Left ventricle myocardium inferior (tissue), 1 donor: ENCODE data around the gene DACH1. TPM values are rescaled to one million over a fixed set of nuclear protein-coding genes. Genes with fewer than 3 reads are reported as not detected.
A peak's percentile ranks its signal among the peaks of the same experiment; 100 is the strongest.

Experiments
- DNase-seq: peaks from one replicate; pipeline ENCODE4 v3.0.0-alpha.2; 2020
- H3K27ac ChIP-seq: fragments of 200-600 bp; replicated peaks from 2 replicates; pipeline ENCODE4 v1.8.0; 2021
- H3K27me3 ChIP-seq: fragments of 200-600 bp; 2 replicates; pipeline ENCODE4 v1.8.0; 2021; ENCODE audit warnings: low read depth
- H3K36me3 ChIP-seq: fragments of 200-600 bp; 2 replicates; pipeline ENCODE4 v1.8.0; 2021
- H3K4me1 ChIP-seq: fragments of 200-600 bp; 2 replicates; pipeline ENCODE4 v1.8.0; 2021
- H3K4me3 ChIP-seq: fragments of 200-600 bp; 2 replicates; pipeline ENCODE4 v1.8.0; 2021; ENCODE audit warnings: mild to moderate bottlenecking, moderate library complexity
- H3K9me3 ChIP-seq: fragments of 200-600 bp; replicated peaks from 2 replicates; pipeline ENCODE4 v1.8.0; 2021
- CTCF ChIP-seq: fragments of 200-600 bp; IDR thresholded peaks from 2 replicates; pipeline ENCODE4 v1.8.0; 2021; ENCODE audit warnings: antibody characterized with exemption, mild to moderate bottlenecking, borderline replicate concordance
- intact Hi-C: fragments of 100-400 bp; cut with micrococcal nuclease; formaldehyde crosslinking; loops from one replicate; pipeline ENCODE4 v1.11.0; 2022
- total RNA-seq: library from RNA; stranded (reverse); fragmentation: NEBNext Ultra II Directional; extraction: Animal tissue kit (Norgen Biotek cat#: 25700); gene quantifications from one replicate; pipeline ENCODE4 v1.2.1, GENCODE V29; 2021
- donor health status: DM: no; HTN: yes; CAD: no; lungs with severe emphysema.

The DACH1 gene
- total RNA-seq, 1 donor from 2014 or later = 3.4 TPM

- peaks cover 4% of the 10 kb centered on the region for H3K9me3 ChIP-seq
- H3K27me3 ChIP-seq = no peaks in the 10 kb centered on the region
- H3K36me3 ChIP-seq = no peaks in the 10 kb centered on the region
- H3K27ac ChIP-seq = no peak overlapping the region
- no peaks in the 10 kb centered on the region for H3K4me1 ChIP-seq
- intact Hi-C loops = no loop called here
- no peak for TF ChIP-seq CTCF
- H3K4me3 ChIP-seq = no peak overlapping the region
- no peak for DNase-seq
Measured at GRCh38 chr13:71677124-71677523, 189.9 kb downstream of the DACH1 start.

- intact Hi-C loops = no loop called here
- Histone ChIP-seq H3K27me3 (no peaks in the 10 kb centered on the region), H3K9me3 (peaks cover 4% of the 10 kb centered on the region), H3K36me3 (no peaks in the 10 kb centered on the region), H3K4me1 (no peaks in the 10 kb centered on the region), H3K4me3 (no peak overlapping the region), H3K27ac (no peak overlapping the region)
- TF ChIP-seq CTCF = no peak
- no peak for DNase-seq
Measured at GRCh38 chr13:71672512-71672911, 194.5 kb downstream of the DACH1 start.

GRCh38 chr13:71663431-71663830 lies 203.6 kb downstream of the DACH1 start:
- intact Hi-C loops = no loop called here
- H3K4me1 ChIP-seq = no peaks in the 10 kb centered on the region
- no peak overlapping the region for H3K27ac ChIP-seq
- DNase-seq = no peak
- no peak for TF ChIP-seq CTCF
- H3K4me3 ChIP-seq = no peak overlapping the region
- H3K36me3 ChIP-seq = no peaks in the 10 kb centered on the region
- no peaks in the 10 kb centered on the region for H3K9me3 ChIP-seq
- H3K27me3 ChIP-seq = no peaks in the 10 kb centered on the region

- Histone ChIP-seq H3K4me3 (peak overlapping the region; percentile 9), H3K27ac (no peak overlapping the region), H3K4me1 (no peaks in the 10 kb centered on the region), H3K27me3 (no peaks in the 10 kb centered on the region), H3K36me3 (no peaks in the 10 kb centered on the region), H3K9me3 (no peaks in the 10 kb centered on the region)
- DNase-seq = no peak
- TF ChIP-seq CTCF = no peak
- intact Hi-C loops = no loop called here
Measured at GRCh38 chr13:71661921-71662320, 205.1 kb downstream of the DACH1 start.

- no peak overlapping the region for H3K4me3 ChIP-seq
- no peaks in the 10 kb centered on the region for H3K9me3 ChIP-seq
- no peak for TF ChIP-seq CTCF
- no peaks in the 10 kb centered on the region for H3K27me3 ChIP-seq
- H3K4me1 ChIP-seq = no peaks in the 10 kb centered on the region
- intact Hi-C loops = no loop called here
- H3K27ac ChIP-seq = no peak overlapping the region
- no peak for DNase-seq
- no peaks in the 10 kb centered on the region for H3K36me3 ChIP-seq
Measured at GRCh38 chr13:71659404-71659803, 207.6 kb downstream of the DACH1 start.

- no peaks in the 10 kb centered on the region for H3K4me1 ChIP-seq
- H3K27me3 ChIP-seq = no peaks in the 10 kb centered on the region
- H3K9me3 ChIP-seq = no peaks in the 10 kb centered on the region
- intact Hi-C loops = no loop called here
- DNase-seq = no peak
- no peak overlapping the region for H3K27ac ChIP-seq
- no peaks in the 10 kb centered on the region for H3K36me3 ChIP-seq
- H3K4me3 ChIP-seq = no peak overlapping the region
- no peak for TF ChIP-seq CTCF
Measured at GRCh38 chr13:71645467-71645866, 221.5 kb downstream of the DACH1 start.
